Body of pancreas (tissue), 4 donors: ENCODE results near the gene TRERF1.

ENCODE experiments used
- POLR2A ChIP-seq, 3 donors: fragments of 450-650 bp; IDR thresholded peaks; one replicate each; pipeline ENCODE4 v1.6.1; 2016; ENCODE audit warnings: antibody characterized with exemption in 3 of 3, mild to moderate bottlenecking in 2 of 3
- TF ChIP-seq, protein P1 (sequence below), 7 experiments: fragments of 450-650 bp in 4 of 7; fragments of 200-600 bp in 3 of 7; sonication (generic) in 3 of 7; IDR thresholded peaks; one replicate each; pipeline ENCODE4 v1.5.1; 2016 to 2019; ENCODE audit warnings: antibody characterized with exemption in 7 of 7

DNA sequence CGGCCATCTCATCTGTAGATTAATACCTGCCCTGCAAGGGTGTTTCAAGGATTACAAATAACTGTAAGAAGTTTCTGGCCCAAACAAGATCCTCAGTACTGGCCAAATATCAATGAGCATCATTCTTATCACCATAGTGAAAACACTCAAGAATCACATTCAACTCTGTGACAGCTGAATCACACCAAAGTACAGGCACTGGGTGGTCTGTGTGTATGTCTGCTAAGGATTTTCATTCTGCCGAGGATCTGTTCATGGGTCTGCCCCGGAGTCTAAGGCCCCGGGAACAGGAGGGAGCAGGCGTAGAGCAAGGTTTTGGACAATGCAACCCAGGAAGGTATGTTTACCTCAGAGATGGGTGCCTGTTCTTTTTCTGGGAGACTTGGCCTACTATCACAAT is 110.5 kb downstream of the TRERF1 start:
- TF ChIP-seq, protein P1, sequence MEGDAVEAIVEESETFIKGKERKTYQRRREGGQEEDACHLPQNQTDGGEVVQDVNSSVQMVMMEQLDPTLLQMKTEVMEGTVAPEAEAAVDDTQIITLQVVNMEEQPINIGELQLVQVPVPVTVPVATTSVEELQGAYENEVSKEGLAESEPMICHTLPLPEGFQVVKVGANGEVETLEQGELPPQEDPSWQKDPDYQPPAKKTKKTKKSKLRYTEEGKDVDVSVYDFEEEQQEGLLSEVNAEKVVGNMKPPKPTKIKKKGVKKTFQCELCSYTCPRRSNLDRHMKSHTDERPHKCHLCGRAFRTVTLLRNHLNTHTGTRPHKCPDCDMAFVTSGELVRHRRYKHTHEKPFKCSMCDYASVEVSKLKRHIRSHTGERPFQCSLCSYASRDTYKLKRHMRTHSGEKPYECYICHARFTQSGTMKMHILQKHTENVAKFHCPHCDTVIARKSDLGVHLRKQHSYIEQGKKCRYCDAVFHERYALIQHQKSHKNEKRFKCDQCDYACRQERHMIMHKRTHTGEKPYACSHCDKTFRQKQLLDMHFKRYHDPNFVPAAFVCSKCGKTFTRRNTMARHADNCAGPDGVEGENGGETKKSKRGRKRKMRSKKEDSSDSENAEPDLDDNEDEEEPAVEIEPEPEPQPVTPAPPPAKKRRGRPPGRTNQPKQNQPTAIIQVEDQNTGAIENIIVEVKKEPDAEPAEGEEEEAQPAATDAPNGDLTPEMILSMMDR (IDR thresholded peaks at IDR 0.05) = no peak
- no peak for TF ChIP-seq POLR2A (IDR thresholded peaks at IDR 0.05)
